ENCODE data around the gene MRPL51.
"Not testable (repeated sequence)": the region's sequence is repeated elsewhere in the genome, so short reads cannot be mapped to it uniquely, and the experiment has no call there.

Gene MRPL51

DNA sequence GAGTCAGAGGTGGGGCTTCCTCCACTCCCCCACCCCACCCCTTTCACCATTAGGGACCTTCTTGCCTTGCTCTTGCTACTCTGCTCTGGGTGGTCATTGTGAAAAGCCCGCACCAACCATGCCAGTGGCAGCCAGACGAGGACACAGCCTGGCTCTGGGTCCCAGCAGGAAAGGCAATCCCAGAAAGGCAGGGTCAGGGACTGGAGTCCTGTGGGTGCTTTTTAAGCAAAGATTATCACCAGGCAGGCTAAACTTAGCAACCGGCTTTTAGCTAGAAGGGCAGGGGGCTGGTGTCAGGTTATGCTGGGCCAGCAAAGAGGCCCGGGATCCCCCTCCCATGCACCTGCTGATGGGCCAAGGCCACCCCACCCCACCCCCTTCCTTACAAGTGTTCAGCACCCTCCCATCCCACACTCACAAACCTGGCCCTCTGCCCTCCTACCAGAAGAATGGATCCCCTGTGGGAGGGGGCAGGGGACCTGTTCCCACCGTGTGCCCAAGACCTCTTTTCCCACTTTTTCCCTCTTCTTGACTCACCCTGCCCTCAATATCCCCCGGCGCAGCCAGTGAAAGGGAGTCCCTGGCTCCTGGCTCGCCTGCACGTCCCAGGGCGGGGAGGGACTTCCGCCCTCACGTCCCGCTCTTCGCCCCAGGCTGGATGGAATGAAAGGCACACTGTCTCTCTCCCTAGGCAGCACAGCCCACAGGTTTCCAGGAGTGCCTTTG, 40.0 kb upstream of the MRPL51 start:
- DNase-seq, result peak; percentile 85
- in situ Hi-C loops (cut with HindIII; ENCODE audit: low pct_ligation_motif_present, low pct_unique_long_range_greater_than_20kb, low sequenced_read_pairs), result no loop called here

DNA sequence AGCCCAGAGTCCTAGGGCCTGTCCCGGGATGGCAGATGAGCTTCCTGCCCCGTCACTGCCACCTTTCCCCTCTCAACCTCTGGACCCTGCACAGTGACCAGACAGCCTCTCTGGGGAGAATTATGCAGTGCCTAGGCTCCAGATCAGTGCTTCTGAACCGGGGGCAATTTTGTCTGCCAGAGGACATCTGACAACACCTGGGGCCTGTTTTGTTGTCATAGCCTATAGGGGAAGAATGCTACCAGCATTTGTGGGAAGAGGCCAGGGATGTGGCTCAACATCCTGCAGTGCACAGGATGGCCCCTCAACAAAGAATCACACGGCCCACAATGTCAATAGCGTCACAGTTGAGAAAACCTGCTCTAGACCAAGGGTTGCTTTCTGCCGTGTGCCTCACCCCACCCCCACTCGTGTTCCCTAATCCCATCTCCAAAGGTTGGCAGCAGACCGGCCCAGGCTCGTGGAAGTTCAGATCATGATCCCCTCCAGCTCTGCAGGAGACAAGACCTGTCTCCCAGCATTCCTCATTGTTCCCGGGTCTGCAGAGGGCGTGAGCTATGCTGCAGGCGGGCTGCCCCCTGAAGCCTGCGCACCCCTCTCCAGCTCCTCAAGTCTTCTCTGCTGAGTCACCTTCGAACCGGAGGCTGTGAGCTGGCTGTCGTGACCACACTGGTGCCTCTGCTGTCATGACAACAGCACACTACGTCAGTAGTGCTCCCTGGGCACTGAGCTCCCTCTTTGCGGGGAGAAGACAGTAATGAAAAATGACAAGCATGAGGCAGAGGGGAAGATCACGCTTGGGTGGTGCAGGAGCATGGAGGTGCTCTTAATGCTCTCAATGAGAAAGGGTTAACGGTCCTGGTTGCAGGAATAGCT, 39.2 kb upstream of the MRPL51 start:
- in situ Hi-C loops (cut with HindIII; ENCODE audit: low pct_ligation_motif_present, low pct_unique_long_range_greater_than_20kb, low sequenced_read_pairs), result no loop called here
- DNase-seq, result peak; percentile 100

DNA sequence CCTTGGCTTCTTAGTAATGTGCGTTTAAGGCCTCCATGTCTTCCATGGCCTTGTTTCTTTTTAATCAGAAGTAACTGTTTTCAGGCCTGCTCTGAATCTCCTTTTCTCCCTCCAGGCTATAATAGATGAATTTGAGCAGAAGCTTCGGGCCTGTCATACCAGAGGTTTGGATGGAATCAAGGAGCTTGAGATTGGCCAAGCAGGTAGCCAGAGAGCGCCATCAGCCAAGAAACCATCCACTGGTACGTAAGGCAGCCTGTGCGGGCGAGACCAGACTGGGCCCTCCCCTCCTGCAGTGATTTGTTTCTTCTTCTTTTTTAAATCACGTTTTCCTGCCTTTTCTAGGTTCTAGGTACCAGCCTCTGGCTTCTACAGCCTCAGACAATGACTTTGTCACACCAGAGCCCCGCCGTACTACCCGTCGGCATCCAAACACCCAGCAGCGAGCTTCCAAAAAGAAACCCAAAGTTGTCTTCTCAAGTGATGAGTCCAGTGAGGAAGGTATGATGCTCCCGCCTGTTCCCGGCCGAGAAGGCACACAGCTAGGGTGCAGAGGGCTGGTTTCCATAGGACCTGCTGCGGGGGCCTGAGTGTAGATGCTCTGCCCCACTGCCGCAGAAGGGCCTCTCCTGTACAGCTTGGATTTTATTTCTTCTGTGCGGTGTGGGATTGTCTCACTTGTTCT, 37.7 kb upstream of the MRPL51 start:
- no peak for DNase-seq
- in situ Hi-C loops (cut with HindIII; ENCODE audit: low pct_ligation_motif_present, low pct_unique_long_range_greater_than_20kb, low sequenced_read_pairs), result no loop called here

DNA sequence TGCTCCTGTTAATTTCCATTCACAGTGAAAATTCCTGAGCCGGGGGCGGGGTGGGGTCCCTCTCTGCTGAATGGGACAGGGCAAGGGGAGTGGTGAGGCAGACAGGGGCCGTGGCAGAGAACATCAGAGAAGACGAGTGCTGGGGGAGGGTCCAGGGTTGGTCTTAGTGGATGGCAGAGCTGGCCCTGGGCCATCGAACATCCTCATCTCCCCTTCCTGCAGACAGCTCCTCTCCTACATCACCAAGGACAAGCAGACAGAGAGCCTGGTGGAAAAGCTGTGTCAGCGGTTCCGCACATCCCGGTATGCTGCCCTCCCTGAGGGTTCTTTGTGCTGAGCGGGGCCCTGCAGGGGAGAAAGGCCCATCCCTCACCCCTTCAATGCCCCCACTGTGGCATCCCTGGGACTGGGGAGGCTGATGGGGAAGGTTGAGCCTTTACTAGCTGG, 36.3 kb upstream of the MRPL51 start:
- no peak for DNase-seq
- in situ Hi-C loops (cut with HindIII; ENCODE audit: low pct_ligation_motif_present, low pct_unique_long_range_greater_than_20kb, low sequenced_read_pairs), result no loop called here

DNA sequence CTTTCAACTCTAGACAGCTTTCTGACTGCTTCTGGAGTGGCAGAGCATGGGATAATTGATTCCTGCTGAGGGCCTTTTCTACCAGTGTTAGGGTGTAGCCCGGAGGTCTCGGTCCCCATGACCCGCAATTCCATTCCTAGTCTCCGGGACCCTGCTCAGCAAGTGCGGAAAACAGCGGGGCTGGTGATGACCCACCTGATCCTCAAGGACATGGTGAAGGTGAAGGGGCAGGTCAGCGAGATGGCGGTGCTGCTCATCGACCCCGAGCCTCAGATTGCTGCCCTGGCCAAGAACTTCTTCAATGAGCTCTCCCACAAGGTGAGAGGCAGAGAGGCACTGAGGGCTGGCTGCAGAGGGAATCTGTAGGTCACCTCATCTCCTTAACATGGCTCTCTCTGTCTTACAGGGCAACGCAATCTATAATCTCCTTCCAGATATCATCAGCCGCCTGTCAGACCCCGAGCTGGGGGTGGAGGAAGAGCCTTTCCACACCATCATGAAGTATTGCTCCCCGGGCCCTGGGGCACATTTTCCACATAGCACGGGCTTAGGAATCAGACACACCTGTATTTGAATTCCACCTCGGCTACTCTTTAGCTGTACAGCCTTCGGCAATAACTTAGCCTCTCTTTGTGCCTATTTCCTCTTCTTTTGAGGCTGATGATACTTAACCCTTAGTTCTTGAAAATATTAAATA, 35.6 kb upstream of the MRPL51 start:
- in situ Hi-C loops (cut with HindIII; ENCODE audit: low pct_ligation_motif_present, low pct_unique_long_range_greater_than_20kb, low sequenced_read_pairs), result no loop called here
- DNase-seq, result no peak

DNA sequence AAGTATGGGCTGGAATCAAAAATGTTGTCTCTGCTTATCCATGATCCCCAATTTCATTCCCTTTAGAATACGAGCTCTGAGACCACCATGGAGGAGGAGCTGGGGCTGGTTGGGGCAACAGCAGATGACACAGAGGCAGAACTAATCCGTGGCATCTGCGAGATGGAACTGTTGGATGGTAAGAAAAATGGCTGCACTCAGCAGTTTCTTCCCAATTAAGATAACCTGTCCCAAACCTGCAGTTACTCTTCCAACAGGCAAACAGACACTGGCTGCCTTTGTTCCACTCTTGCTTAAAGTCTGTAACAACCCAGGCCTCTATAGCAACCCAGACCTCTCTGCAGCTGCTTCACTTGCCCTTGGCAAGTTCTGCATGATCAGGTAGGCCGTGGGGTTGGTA, 34.6 kb upstream of the MRPL51 start:
- in situ Hi-C loops (cut with HindIII; ENCODE audit: low pct_ligation_motif_present, low pct_unique_long_range_greater_than_20kb, low sequenced_read_pairs), result no loop called here
- DNase-seq, result no peak

DNA sequence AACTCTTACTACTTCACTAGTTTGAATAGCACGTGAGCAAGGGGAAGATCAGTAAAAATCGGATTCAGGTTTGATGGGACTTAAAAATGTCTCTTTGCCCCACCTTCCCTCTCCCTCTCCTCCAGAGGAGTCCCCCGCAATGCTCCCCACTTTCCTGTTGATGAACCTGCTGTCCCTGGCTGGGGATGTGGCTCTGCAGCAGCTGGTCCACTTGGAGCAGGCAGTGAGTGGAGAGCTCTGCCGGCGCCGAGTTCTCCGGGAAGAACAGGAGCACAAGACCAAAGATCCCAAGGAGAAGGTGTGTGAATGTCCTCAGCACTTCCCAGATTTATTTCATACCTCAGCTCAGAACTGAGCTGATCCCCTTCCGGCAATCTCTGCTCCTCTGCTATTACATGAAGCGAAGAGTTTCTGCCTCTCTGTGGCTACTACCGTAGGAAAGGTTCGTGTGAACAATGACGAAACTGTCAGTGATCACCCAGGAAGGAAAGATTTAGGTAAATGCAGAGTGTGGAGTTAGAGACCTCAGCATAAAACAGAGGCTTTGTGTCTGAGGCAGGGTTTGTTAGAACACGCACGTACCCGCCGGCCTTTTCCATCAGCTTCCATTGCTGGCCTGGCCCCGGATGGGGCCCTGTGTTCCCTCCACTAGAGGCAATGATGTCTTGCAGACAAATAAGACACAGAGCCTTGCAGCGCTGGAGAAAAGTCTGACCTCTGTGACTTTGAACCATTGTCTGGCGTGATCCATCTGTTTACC, 33.9 kb upstream of the MRPL51 start:
- no peak for DNase-seq
- in situ Hi-C loops (cut with HindIII; ENCODE audit: low pct_ligation_motif_present, low pct_unique_long_range_greater_than_20kb, low sequenced_read_pairs), result no loop called here

DNA sequence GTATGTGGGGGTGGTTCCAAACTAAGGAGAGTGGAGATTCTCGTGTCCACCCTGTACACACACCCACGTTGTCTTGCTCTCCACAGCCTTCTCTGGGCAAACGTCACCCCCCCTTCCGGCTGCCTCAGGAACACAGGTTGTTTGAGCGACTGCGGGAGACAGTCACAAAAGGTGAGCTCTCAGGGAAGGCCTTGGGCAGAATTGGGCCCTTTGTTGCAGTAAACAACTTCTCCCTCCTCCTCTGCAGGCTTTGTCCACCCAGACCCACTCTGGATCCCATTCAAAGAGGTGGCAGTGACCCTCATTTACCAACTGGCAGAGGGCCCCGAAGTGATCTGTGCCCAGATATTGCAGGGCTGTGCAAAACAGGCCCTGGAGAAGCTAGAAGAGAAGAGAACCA, 33.1 kb upstream of the MRPL51 start:
- in situ Hi-C loops (cut with HindIII; ENCODE audit: low pct_ligation_motif_present, low pct_unique_long_range_greater_than_20kb, low sequenced_read_pairs), result no loop called here
- no peak for DNase-seq

DNA sequence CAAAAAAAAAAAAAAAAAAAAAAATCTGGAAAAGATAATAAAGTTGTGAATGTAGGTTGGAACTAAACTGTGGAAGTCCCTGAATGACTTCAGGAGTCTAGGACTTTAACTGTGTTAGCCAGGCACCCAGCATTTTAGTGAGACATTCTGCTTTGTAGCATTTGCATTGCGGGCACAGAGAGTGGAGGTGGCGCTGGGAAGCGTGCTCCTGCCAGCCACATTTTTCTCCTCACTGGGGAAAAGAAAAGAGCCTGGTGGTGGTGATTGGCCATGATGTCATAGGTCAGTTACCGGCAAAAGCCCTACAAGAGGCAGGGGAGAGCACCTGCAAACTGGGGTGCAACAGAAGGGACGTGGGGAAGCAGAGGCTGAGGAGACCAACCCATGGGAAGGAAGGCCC, 31.6 kb upstream of the MRPL51 start:
- in situ Hi-C loops (cut with HindIII; ENCODE audit: low pct_ligation_motif_present, low pct_unique_long_range_greater_than_20kb, low sequenced_read_pairs), result no loop called here

DNA sequence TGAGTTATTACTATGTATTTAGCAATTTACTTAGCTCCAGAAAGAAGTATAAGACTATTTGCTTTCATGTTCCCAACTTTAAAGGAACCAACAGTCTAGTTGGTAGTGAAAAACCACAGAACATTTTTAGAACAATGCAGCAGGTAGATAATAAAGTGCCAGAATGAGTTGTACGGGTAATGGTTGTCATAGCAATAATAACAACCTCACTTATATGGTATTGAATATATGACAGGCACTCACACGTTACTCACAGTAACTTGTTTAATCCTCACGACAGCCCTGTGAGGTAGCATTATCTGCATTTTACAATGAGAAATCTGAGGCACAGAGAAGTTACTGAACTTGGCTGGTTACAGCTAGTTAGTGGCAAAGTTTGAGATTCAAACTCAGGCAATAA, 30.6 kb upstream of the MRPL51 start:
- in situ Hi-C loops (cut with HindIII; ENCODE audit: low pct_ligation_motif_present, low pct_unique_long_range_greater_than_20kb, low sequenced_read_pairs), result no loop called here
- DNase-seq, result no peak

More for the DNA sequence above, 31.6 kb upstream of the MRPL51 start:
- DNase-seq, result no peak

DNA sequence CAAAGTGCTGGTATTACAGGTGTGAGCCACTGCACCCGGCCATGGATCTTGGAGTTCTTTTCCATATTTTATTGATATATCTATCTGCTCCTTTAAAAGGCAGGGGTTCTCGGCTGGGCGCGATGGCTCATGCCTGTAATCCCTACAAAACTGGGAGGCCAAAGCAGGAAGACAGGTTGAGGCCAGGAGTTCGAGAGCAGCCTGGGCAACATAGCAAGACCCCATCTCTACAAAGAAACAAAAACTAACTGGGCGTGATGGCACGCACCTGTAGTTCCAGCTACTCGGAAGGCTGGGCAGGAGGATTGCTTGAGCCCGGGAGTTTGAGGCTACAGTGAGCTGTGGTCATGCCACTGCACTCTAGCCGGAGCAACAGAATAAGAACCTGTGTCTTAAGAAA, 29.1 kb upstream of the MRPL51 start:
- no peak for DNase-seq
- in situ Hi-C loops (cut with HindIII; ENCODE audit: low pct_ligation_motif_present, low pct_unique_long_range_greater_than_20kb, low sequenced_read_pairs), result no loop called here

DNA sequence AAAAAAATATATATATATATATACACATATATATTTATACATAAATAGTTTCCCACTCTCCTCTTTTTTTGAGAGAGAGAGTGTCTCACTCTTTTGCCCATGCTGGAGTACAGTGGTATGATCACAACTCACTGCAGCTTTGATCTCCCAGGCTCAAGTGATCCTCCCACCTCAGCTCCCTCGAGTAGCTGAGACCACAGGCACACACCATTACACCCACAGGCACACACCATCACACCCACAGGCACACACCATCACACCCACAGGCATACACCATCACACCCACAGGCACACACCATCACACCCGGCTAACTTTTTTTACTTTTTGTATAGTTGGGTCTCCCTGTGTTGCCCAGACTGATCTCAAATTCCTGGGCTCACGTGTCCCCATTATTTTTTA, 27.1 kb upstream of the MRPL51 start:
- in situ Hi-C loops (cut with HindIII; ENCODE audit: low pct_ligation_motif_present, low pct_unique_long_range_greater_than_20kb, low sequenced_read_pairs), result no loop called here
- DNase-seq, result no peak

DNA sequence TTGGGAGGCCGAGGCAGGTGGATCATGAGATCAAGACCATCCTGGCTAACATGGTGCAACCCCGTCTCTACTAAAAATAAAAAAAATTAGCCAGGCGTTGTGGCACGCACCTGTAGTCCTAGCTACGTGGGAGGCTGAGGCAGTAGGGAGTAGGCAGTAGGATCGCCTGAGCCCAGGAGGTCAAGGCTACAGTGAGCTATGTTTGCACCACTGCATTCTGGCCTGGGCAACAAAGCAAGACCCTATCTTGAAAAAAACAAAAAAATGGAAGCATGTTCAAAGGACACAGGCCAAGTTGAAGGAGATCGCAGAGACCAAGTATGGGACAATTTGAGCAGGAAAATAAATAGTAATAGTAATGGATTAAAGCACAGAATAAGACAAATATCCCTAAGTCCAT, 15.0 kb upstream of the MRPL51 start:
- in situ Hi-C loops (cut with HindIII; ENCODE audit: low pct_ligation_motif_present, low pct_unique_long_range_greater_than_20kb, low sequenced_read_pairs), result no loop called here
- DNase-seq, result no peak

DNA sequence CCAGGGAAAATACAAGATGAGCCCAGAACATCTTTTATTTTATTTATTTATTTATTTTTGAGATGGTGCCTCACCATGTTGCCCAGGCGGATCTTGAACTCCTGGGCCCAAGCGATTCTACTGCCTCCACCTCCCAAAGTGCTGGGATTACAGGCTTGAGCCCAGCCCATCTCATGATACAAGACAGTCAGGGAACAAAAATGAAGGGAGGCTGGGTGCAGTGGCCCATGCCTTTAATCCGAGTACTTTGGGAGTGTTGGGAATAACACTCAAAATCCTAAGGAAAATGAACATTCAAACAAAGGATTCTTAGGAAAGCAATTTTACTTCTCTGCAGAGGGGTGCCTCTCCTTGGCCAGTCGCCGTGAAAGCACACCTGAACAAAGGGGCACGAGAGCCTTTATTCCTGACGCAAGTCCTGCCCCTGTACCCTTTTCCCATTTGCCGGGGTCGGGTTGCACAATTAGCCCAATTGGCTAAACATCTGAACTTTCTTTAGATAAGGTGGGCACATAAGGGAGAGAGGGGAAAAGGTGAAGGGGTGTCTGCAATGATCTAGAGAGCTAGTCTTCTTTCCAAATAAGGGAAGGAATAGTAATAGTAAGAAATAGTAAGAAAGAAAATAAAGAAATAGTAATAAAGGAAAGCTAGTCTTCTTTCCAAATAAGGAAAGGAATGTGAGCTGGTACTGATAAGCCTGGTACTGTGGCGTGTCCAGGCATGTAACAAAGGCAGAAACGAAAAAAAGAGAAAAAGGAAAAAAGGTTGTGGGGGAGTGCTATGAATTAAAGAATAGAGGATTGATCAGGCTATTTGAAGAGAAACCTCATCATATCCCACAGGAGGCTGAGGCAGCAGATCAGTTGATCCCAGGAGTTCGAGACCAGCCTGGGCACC, 14.3 kb upstream of the MRPL51 start:
- DNase-seq, result no peak
- in situ Hi-C loops (cut with HindIII; ENCODE audit: low pct_ligation_motif_present, low pct_unique_long_range_greater_than_20kb, low sequenced_read_pairs), result no loop called here

DNA sequence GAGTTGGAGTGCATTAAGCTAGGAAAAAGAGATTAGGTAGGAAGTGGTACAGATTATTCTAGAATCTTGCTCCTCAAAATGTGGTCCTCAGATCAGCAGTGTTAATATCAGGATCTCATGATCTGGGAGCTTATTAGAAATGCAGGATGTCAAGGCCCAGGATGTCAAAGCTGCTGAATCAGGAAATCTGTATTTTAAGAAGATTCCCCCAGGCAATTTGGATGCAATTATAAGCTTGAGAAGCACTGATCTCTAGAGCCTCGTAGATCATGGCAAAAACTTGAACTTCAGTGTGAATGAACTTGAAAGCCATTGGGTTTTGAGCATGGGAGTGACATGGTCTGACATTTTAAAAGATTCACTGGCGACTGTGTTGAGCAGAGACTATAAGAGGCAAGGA, 7.4 kb upstream of the MRPL51 start:
- in situ Hi-C loops (cut with HindIII; ENCODE audit: low pct_ligation_motif_present, low pct_unique_long_range_greater_than_20kb, low sequenced_read_pairs), result no loop called here

DNA sequence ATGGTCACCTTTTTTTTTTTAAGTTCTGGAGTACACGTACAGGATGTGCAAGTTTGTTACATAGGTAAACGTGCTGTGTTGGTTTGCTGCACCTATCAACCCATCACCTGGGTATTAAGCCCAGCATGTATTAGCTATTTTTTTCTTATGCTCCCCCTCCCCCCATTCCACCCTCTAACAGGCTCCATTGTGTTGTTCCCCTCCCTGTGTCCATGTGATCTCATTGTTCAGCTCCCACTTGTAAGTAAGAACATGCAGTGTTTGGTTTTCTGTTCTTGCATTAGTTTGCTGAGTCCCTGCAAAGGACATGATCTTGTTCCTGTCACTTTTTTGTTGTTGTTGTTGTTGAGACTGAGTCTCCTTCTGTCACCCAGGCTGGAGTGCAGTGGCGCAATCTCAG, 4.2 kb upstream of the MRPL51 start:
- in situ Hi-C loops (cut with HindIII; ENCODE audit: low pct_ligation_motif_present, low pct_unique_long_range_greater_than_20kb, low sequenced_read_pairs); DNase-seq: not testable (repeated sequence)

More for the DNA sequence above, 7.4 kb upstream of the MRPL51 start:
- DNase-seq, result no peak

DNA sequence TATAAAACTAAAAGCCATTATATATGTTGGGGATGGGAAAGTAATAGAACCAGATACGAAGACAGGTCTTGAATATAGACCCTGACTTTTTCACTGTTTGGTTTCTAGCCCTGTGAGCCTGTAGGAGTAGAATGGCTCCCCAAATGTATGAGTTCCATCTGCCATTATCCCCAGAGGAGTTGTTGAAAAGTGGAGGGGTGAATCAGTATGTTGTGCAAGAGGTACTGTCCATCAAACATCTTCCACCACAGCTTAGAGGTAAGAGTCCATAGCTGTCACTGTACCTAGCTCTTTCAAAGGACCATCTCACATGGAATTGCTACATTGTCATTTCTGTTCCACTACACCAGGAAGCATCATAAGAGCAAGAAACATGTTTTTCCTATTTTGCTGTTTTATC, 1.9 kb upstream of the MRPL51 start:
- in situ Hi-C loops (cut with HindIII; ENCODE audit: low pct_ligation_motif_present, low pct_unique_long_range_greater_than_20kb, low sequenced_read_pairs), result no loop called here
- DNase-seq, result no peak
